SK-N-SH (cell line): ENCODE data around the gene HMHB1. TPM values are rescaled to one million over a fixed set of nuclear protein-coding genes. Genes with fewer than 3 reads are reported as not detected.

Experiments
- CTCF ChIA-PET: fragments of 300-600, 350-600 bp; formaldehyde crosslinking; extraction: SDS; loops from one replicate; lab custom pipeline; 2021; lab: Yijun Ruan, JAX
- POLR2A ChIA-PET: fragments of 350-600 bp; sonication (Branson Sonifier 250); formaldehyde crosslinking; extraction: SDS; loops from one replicate; lab custom pipeline; 2020; ENCODE audit warnings: antibody characterized with exemption, inconsistent platforms; lab: Yijun Ruan, JAX
- DNase-seq: peaks from one replicate; pipeline ENCODE4 v3.0.0; 2012
- H2AFZ ChIP-seq: fragments of 200-600 bp; sonication (generic); 2 replicates; pipeline ENCODE4 v1.8.1; 2016; ENCODE audit warnings: antibody characterized with exemption, mild to moderate bottlenecking, low read depth
- H3F3A ChIP-seq: fragments of 200-600 bp; sonication (generic); replicated peaks from 2 replicates; pipeline ENCODE3; 2016; ENCODE audit warnings: antibody characterized with exemption, mild to moderate bottlenecking; ENCODE audit not compliant: insufficient read depth
- H3K27ac ChIP-seq, 2 experiments: fragments of 200-500 bp in 1 of 2; fragments of 200-600 bp in 1 of 2; sonication (Bioruptor generic) in 1 of 2; sonication (generic), shearing (Covaris generic) in 1 of 2; 2 replicates each; pipeline versions ENCODE4 v1.5.1 to v1.6.1; 2014 to 2016; ENCODE audit warnings: low read depth in 2 of 2, inconsistent platforms in 1 of 2, low read length in 1 of 2, mild to moderate bottlenecking in 1 of 2, mixed read lengths in 1 of 2
- H3K27me3 ChIP-seq: fragments of 200-600 bp; sonication (generic), shearing (Covaris generic); 2 replicates; pipeline ENCODE4 v1.6.1; 2016; ENCODE audit warnings: mixed run types; ENCODE audit not compliant: insufficient read depth
- H3K36me3 ChIP-seq, 2 experiments: fragments of 200-500 bp in 1 of 2; fragments of 200-600 bp in 1 of 2; sonication (Bioruptor generic) in 1 of 2; sonication (generic) in 1 of 2; replicated peaks in 1 of 2; 2 replicates each; pipeline versions ENCODE3 to v1.5.1; 2014 to 2016; ENCODE audit warnings: low read length in 1 of 2, mild to moderate bottlenecking in 1 of 2; ENCODE audit not compliant: insufficient read depth in 2 of 2, control insufficient read depth in 1 of 2
- H3K4me1 ChIP-seq, 2 experiments: fragments of 200-500 bp in 1 of 2; fragments of 200-600 bp in 1 of 2; sonication (Bioruptor generic) in 1 of 2; sonication (generic), shearing (Covaris generic) in 1 of 2; 2 replicates each; pipeline versions ENCODE4 v1.5.1 to v1.6.1; 2014 to 2016; ENCODE audit warnings: low read depth in 1 of 2, low read length in 1 of 2, mixed run types in 1 of 2; ENCODE audit not compliant: insufficient read depth in 2 of 2, control insufficient read depth in 1 of 2
- H3K4me2 ChIP-seq: fragments of 200-600 bp; sonication (generic), shearing (Covaris generic); 2 replicates; pipeline ENCODE4 v1.6.1; 2017; ENCODE audit warnings: mixed run types
- H3K4me3 ChIP-seq, 2 experiments: fragments of 200-500 bp in 1 of 2; fragments of 200-600 bp in 1 of 2; sonication (Bioruptor generic) in 1 of 2; sonication (generic), shearing (Covaris generic) in 1 of 2; 2 replicates each; pipeline versions ENCODE4 v1.5.1 to v1.8.1; 2014 to 2016; ENCODE audit warnings: low read depth in 2 of 2, inconsistent platforms in 1 of 2, low read length in 1 of 2, mild to moderate bottlenecking in 1 of 2, mixed read lengths in 1 of 2, moderate library complexity in 1 of 2
- H3K79me2 ChIP-seq: fragments of 200-600 bp; sonication (generic); 2 replicates; pipeline ENCODE4 v1.8.1; 2017; ENCODE audit warnings: mild to moderate bottlenecking; ENCODE audit not compliant: insufficient read depth
- H3K9ac ChIP-seq: fragments of 200-600 bp; sonication (generic); 2 replicates; pipeline ENCODE4 v1.6.1; 2017; ENCODE audit warnings: mixed run types
- H3K9me2 ChIP-seq: fragments of 200-600 bp; sonication (generic); 2 replicates; pipeline ENCODE4 v1.6.1; 2017; ENCODE audit warnings: mixed run types
- H3K9me3 ChIP-seq: fragments of 200-600 bp; sonication (generic); 2 replicates; pipeline ENCODE4 v1.6.1; 2017; ENCODE audit warnings: mixed run types, mild to moderate bottlenecking, moderate library complexity
- H4K20me1 ChIP-seq: fragments of 200-600 bp; sonication (generic); 2 replicates; pipeline ENCODE4 v1.6.1; 2017; ENCODE audit warnings: mild to moderate bottlenecking, mixed run types; ENCODE audit not compliant: insufficient read depth
- ELF1 ChIP-seq: IDR thresholded peaks from 2 replicates; pipeline ENCODE4 v1.4.0; 2012
- FOSL2 ChIP-seq: IDR thresholded peaks from 2 replicates; pipeline ENCODE4 v1.4.0; 2012; ENCODE audit warnings: low read depth, mild to moderate bottlenecking, moderate library complexity, borderline replicate concordance
- FOXJ3 ChIP-seq: sonication (generic); formaldehyde crosslinking; IDR thresholded peaks from 2 replicates; pipeline ENCODE4 v1.5.1; 2020; ENCODE audit warnings: mild to moderate bottlenecking, missing genetic modification reagents
- MEF2A ChIP-seq: IDR thresholded peaks from 2 replicates; pipeline ENCODE4 v1.4.0; 2012; ENCODE audit warnings: low read depth, borderline replicate concordance
- NFIC ChIP-seq: IDR thresholded peaks from 2 replicates; pipeline ENCODE4 v1.4.0; 2012; ENCODE audit warnings: borderline replicate concordance
- POLR2AphosphoS5 ChIP-seq: IDR thresholded peaks from 2 replicates; pipeline ENCODE4 v1.6.1; 2012; ENCODE audit warnings: low read depth, low read length
- RCOR1 ChIP-seq: fragments of 150-350 bp; IDR thresholded peaks from 2 replicates; pipeline ENCODE4 v1.6.1; 2017; ENCODE audit warnings: antibody characterized with exemption, low read length
- RXRA ChIP-seq: IDR thresholded peaks from 2 replicates; pipeline ENCODE4 v1.4.0; 2012; ENCODE audit warnings: low read depth, mild to moderate bottlenecking, borderline replicate concordance
- TAF1 ChIP-seq: IDR thresholded peaks from 2 replicates; pipeline ENCODE4 v1.6.1; 2012; ENCODE audit warnings: low read depth, mild to moderate bottlenecking, low read length, moderate library complexity, borderline replicate concordance
- WGBS: methylation state at CpG from one replicate; pipeline ENCODE4 v1.1.6; 2017; ENCODE audit warnings: low lambda C conversion rate; 5-methylcytosine and 5-hydroxymethylcytosine counted together
- polyA plus RNA-seq, 3 experiments: library from polyadenylated mRNA; depleted of rRNA; stranded (reverse); fragments of >200 nt; gene quantifications; 2 replicates each; pipeline ENCODE4 v1.2.3, GENCODE V29; 2012
- TF ChIP-seq, protein P1 (sequence below): fragments of 150-350 bp; IDR thresholded peaks from 2 replicates; pipeline ENCODE4 v1.6.1; 2017; ENCODE audit warnings: antibody characterized with exemption, low read length, low read depth, borderline replicate concordance
- TF ChIP-seq, protein P2 (sequence below): IDR thresholded peaks from 2 replicates; pipeline ENCODE4; 2012

Gene HMHB1
- polyA plus RNA-seq, 1 of the 3 experiments (the other 2 are of a cell fraction), result not detected

DNA sequence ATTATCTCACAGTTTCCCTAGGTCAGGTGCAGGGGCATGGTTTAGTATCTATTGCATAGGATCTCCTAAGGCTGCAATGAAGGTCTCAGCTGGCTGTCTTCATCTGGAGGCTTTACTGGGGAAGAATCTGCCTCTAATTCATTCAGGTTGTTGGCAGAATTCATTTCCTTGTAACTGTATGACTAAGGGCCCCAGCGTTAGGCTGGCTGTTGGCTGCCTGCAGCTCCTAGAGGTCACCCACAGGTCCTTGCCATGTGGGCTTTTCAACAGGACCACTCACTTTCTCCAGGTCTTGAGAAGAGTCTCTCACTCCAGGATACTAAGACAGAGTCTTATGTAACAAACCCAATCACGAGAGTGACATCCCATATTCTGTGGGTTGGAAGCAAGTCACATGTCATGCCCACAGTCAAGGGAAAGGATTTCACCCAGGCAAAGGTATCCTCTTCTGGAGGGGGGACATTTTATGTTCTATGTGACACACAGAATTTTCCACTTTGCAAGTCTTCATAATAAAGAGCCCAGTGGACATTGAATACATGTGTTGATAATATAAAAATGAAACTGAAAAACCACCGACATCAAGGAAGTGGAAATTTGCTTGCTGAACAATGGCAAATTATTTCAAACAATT is 38.2 kb downstream of the HMHB1 start:
- no peaks in the 10 kb centered on the region for H3F3A ChIP-seq
- 76% methylated on average over 2 of the region's 3 CpGs for WGBS
- 0 out of 2 replicates have a peak, but pooled peaks cover 3% of the 10 kb centered on the region for H3K9me3 ChIP-seq
- no peak overlapping the region for H3K27ac ChIP-seq
- no peaks in the 10 kb centered on the region for H3K27me3 ChIP-seq
- H3K4me1 ChIP-seq, result no peaks in the 10 kb centered on the region; a peak in 1 of 4 replicates
- POLR2A ChIA-PET, result no interaction called here
- TF ChIP-seq POLR2AphosphoS5, result no peak
- TF ChIP-seq, all 33 proteins: peak for 0
- Histone ChIP-seq H3K4me3 (no peak overlapping the region), H3K9me2 (no peaks in the 10 kb centered on the region), H3K4me2 (no peak overlapping the region), H2AFZ (no peak overlapping the region), H3K36me3 (no peaks in the 10 kb centered on the region), H3K79me2 (no peaks in the 10 kb centered on the region), H3K9ac (no peak overlapping the region), H4K20me1 (no peaks in the 10 kb centered on the region)
- CTCF ChIA-PET, result no interaction called here
- no peak for DNase-seq

DNA sequence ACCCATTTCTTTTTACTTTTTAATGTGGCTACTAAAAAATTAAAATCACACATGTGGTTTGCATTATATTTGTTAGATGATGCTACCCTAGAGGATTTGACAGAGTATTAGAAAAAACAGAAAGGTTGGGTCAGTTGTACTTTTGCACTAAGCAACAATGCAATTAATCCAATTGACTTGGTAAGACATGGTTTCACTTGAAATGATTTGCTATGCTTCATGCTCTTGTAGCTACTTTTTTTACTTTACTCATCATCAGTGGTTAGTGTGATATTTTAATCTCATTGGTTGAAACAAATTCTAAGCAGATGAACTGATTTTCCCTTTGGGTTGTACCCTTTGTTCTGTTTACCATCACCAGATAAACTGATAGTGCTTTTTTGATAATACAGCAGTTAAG is 39.4 kb downstream of the HMHB1 start:
- no peaks in the 10 kb centered on the region; a peak in 1 of 4 replicates for H3K4me1 ChIP-seq
- H4K20me1 ChIP-seq, result no peaks in the 10 kb centered on the region
- no peaks in the 10 kb centered on the region for H3K9me2 ChIP-seq
- H3K9me3 ChIP-seq, result 0 out of 2 replicates have a peak, but pooled peaks cover 3% of the 10 kb centered on the region
- H2AFZ ChIP-seq, result no peak overlapping the region
- no peak overlapping the region for H3K4me3 ChIP-seq
- no peaks in the 10 kb centered on the region for H3F3A ChIP-seq
- H3K4me2 ChIP-seq, result no peak overlapping the region
- TF ChIP-seq ELF1 (no peak), TAF1 (no peak), FOXJ3 (CRISPR knock-in tag) (no peak), RCOR1 (no peak), MEF2A (no peak), POLR2AphosphoS5 (no peak), NFIC (no peak), RXRA (no peak), FOSL2 (no peak)
- TF ChIP-seq, protein P1, sequence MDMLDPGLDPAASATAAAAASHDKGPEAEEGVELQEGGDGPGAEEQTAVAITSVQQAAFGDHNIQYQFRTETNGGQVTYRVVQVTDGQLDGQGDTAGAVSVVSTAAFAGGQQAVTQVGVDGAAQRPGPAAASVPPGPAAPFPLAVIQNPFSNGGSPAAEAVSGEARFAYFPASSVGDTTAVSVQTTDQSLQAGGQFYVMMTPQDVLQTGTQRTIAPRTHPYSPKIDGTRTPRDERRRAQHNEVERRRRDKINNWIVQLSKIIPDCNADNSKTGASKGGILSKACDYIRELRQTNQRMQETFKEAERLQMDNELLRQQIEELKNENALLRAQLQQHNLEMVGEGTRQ, result no peak
- TF ChIP-seq, protein P2, sequence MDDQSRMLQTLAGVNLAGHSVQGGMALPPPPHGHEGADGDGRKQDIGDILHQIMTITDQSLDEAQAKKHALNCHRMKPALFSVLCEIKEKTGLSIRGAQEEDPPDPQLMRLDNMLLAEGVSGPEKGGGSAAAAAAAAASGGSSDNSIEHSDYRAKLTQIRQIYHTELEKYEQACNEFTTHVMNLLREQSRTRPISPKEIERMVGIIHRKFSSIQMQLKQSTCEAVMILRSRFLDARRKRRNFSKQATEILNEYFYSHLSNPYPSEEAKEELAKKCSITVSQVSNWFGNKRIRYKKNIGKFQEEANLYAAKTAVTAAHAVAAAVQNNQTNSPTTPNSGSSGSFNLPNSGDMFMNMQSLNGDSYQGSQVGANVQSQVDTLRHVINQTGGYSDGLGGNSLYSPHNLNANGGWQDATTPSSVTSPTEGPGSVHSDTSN, result no peak
- no peaks in the 10 kb centered on the region for H3K36me3 ChIP-seq
- DNase-seq, result no peak
- CTCF ChIA-PET, result interaction anchor here (0.9 kb wide), 1 partner anchor 27 kb away, joined by 4 read pairs; no protein-coding TSS in a partner anchor
- POLR2A ChIA-PET, result no interaction called here
- no peaks in the 10 kb centered on the region for H3K27me3 ChIP-seq
- no peak overlapping the region for H3K27ac ChIP-seq
- no peaks in the 10 kb centered on the region for H3K79me2 ChIP-seq
- H3K9ac ChIP-seq, result no peak overlapping the region
